Activated CD4-positive, alpha-beta T cell treated with anti-CD3 and anti-CD28 coated beads, Interleukin-2, Interleukin-6, amounts not matched to agents 100 ng/mL and 50 ng/mL, durations not matched to agents 16 hours and 8 hours (primary cell): ENCODE data around the gene CLDND2.
"Not testable (repeated sequence)": the region's sequence is repeated elsewhere in the genome, so short reads cannot be mapped to it uniquely, and the experiment has no call there.

Experiments used
- DNase-seq: peaks from one replicate; pipeline ENCODE4 v3.0.0-alpha.2; 2020

Gene CLDND2

GRCh38 chr19:51368366-51369282, at the start of gene CLDND2:
CLDND2 (minus strand) TSS chr19:51369003; CDS start chr19:51368577, 426 bp downstream.
- DNase-seq = peak; percentile 16

- no peak for DNase-seq
Measured at GRCh38 chr19:51417810-51418157, 49.0 kb upstream of the CLDND2 start.

GRCh38 chr19:51417107-51417809, 48.5 kb upstream of the CLDND2 start, which contains the start of gene SIGLEC10:
SIGLEC10 (minus strand) TSS chr19:51417642; CDS start chr19:51417581, 61 bp downstream.
- DNase-seq = peak; percentile 45

- DNase-seq = not testable (repeated sequence)
Measured at GRCh38 chr19:51416422-51416821, 47.6 kb upstream of the CLDND2 start.

- DNase-seq = no peak
Measured at GRCh38 chr19:51415187-51415586, 46.4 kb upstream of the CLDND2 start.

GRCh38 chr19:51410950-51411748, 42.3 kb upstream of the CLDND2 start:
- DNase-seq = no peak

GRCh38 chr19:51407511-51408131, 38.8 kb upstream of the CLDND2 start:
- peak; percentile 32 for DNase-seq

- DNase-seq = no peak
Measured at GRCh38 chr19:51402117-51402516, 33.3 kb upstream of the CLDND2 start.

- DNase-seq = not testable (repeated sequence)
Measured at GRCh38 chr19:51399936-51400335, 31.1 kb upstream of the CLDND2 start.

- DNase-seq = no peak
Measured at GRCh38 chr19:51399231-51399630, 30.4 kb upstream of the CLDND2 start.

GRCh38 chr19:51398096-51398704, 29.4 kb upstream of the CLDND2 start:
- peak; percentile 57 for DNase-seq

GRCh38 chr19:51397453-51397852, 28.6 kb upstream of the CLDND2 start:
- DNase-seq = not testable (repeated sequence)

- no peak for DNase-seq
Measured at GRCh38 chr19:51396175-51396574, 27.4 kb upstream of the CLDND2 start.

- DNase-seq = peak; percentile 99
Measured at GRCh38 chr19:51394050-51394836, 25.4 kb upstream of the CLDND2 start.

GRCh38 chr19:51392701-51393100, 23.9 kb upstream of the CLDND2 start:
- no peak for DNase-seq

- DNase-seq = no peak
Measured at GRCh38 chr19:51391073-51391611, 22.3 kb upstream of the CLDND2 start.

GRCh38 chr19:51389143-51389542, 20.3 kb upstream of the CLDND2 start:
- DNase-seq = no peak

- no peak for DNase-seq
Measured at GRCh38 chr19:51387924-51388389, 19.2 kb upstream of the CLDND2 start, which contains the start of gene LIM2. LIM2 (minus strand) TSS chr19:51387974; CDS start chr19:51387443, 531 bp downstream.

GRCh38 chr19:51386882-51387520, 18.2 kb upstream of the CLDND2 start:
- no peak for DNase-seq

- no peak for DNase-seq
Measured at GRCh38 chr19:51382004-51382403, 13.2 kb upstream of the CLDND2 start.
